Trophoblast cell (in vitro differentiated cells and primary cell): ENCODE results near the gene CYB561.

Source experiments
- DNase-seq, 2 donors: peaks; one replicate each; pipeline ENCODE4 v3.0.0-alpha.2; 2016
- H2AFZ ChIP-seq: 2 replicates; pipeline ENCODE4 v1.6.1; 2013; ENCODE audit warnings: low read length, moderate library complexity, mild to moderate bottlenecking; ENCODE audit not compliant: insufficient read depth, poor library complexity
- H2AK5ac ChIP-seq: 2 replicates; pipeline ENCODE4 v1.6.1; 2013; ENCODE audit warnings: mild to moderate bottlenecking, low read length
- H2BK120ac ChIP-seq: 2 replicates; pipeline ENCODE4 v1.6.1; 2013; ENCODE audit warnings: low read length, mild to moderate bottlenecking, moderate library complexity; ENCODE audit not compliant: insufficient read depth, poor library complexity
- H2BK12ac ChIP-seq: 2 replicates; pipeline ENCODE4 v1.6.1; 2013; ENCODE audit warnings: mild to moderate bottlenecking, low read length, moderate library complexity
- H2BK5ac ChIP-seq: 2 replicates; pipeline ENCODE4 v1.6.1; 2013; ENCODE audit warnings: low read length, low read depth, moderate library complexity, mild to moderate bottlenecking; ENCODE audit not compliant: poor library complexity
- H3K14ac ChIP-seq: 2 replicates; pipeline ENCODE4 v1.6.1; 2013; ENCODE audit warnings: mild to moderate bottlenecking, low read length
- H3K18ac ChIP-seq: 2 replicates; pipeline ENCODE4 v1.6.1; 2013; ENCODE audit warnings: mild to moderate bottlenecking, low read length
- H3K23ac ChIP-seq: 2 replicates; pipeline ENCODE4 v1.6.1; 2013; ENCODE audit warnings: low read length
- H3K27ac ChIP-seq: 2 replicates; pipeline ENCODE4 v1.5.1; 2013; ENCODE audit warnings: low read depth, mild to moderate bottlenecking, inconsistent platforms, low read length, moderate library complexity
- H3K27me3 ChIP-seq: 2 replicates; pipeline ENCODE4 v1.6.1; 2013; ENCODE audit warnings: inconsistent platforms, mild to moderate bottlenecking, low read length, moderate library complexity; ENCODE audit not compliant: insufficient read depth
- H3K36me3 ChIP-seq, 2 experiments: 1 replicate in 1 of 2; 2 replicates in 1 of 2; pipeline ENCODE4 v1.6.1; 2013; ENCODE audit warnings: low read length in 2 of 2, mild to moderate bottlenecking in 2 of 2, moderate library complexity in 1 of 2; ENCODE audit not compliant: insufficient read depth in 2 of 2, control insufficient read depth in 1 of 2
- H3K4ac ChIP-seq: 2 replicates; pipeline ENCODE4 v1.6.1; 2013; ENCODE audit warnings: low read depth, mild to moderate bottlenecking, low read length, moderate library complexity
- H3K4me1 ChIP-seq, 2 experiments: 1 replicate in 1 of 2; 2 replicates in 1 of 2; pipeline ENCODE4 v1.6.1; 2013; ENCODE audit warnings: low read length in 2 of 2, mild to moderate bottlenecking in 2 of 2, moderate library complexity in 1 of 2; ENCODE audit not compliant: insufficient read depth in 2 of 2, control insufficient read depth in 1 of 2
- H3K4me2 ChIP-seq: 2 replicates; pipeline ENCODE4 v1.6.1; 2013; ENCODE audit warnings: inconsistent platforms, mild to moderate bottlenecking, low read length, moderate library complexity
- H3K4me3 ChIP-seq: 2 replicates; pipeline ENCODE4 v1.5.1; 2013; ENCODE audit warnings: mild to moderate bottlenecking, low read depth, low read length, inconsistent platforms
- H3K79me1 ChIP-seq: one replicate; pipeline ENCODE4 v1.6.1; 2013; ENCODE audit warnings: low read length
- H3K79me2 ChIP-seq: 2 replicates; pipeline ENCODE4 v1.6.1; 2013; ENCODE audit warnings: low read length, mild to moderate bottlenecking; ENCODE audit not compliant: control insufficient read depth, insufficient read depth, poor library complexity
- H3K9ac ChIP-seq: 2 replicates; pipeline ENCODE4 v1.6.1; 2013; ENCODE audit warnings: mild to moderate bottlenecking, low read length
- H3K9me3 ChIP-seq: 2 replicates; pipeline ENCODE4 v1.6.1; 2013; ENCODE audit warnings: low read depth, mild to moderate bottlenecking, control low read depth, inconsistent platforms, low read length; ENCODE audit not compliant: insufficient read depth
- H4K12ac ChIP-seq: 2 replicates; pipeline ENCODE4 v1.6.1; 2013; ENCODE audit warnings: low read depth, mild to moderate bottlenecking, low read length, moderate library complexity
- H4K8ac ChIP-seq: 2 replicates; pipeline ENCODE4 v1.6.1; 2013; ENCODE audit warnings: low read depth, mild to moderate bottlenecking, low read length, moderate library complexity
- H4K91ac ChIP-seq: one replicate; pipeline ENCODE4 v1.6.1; 2013; ENCODE audit warnings: low read depth, mild to moderate bottlenecking, low read length, moderate library complexity
- WGBS: extraction: QIAGEN DNeasy Blood & Tissue Kit; methylation state at CpG from one replicate; pipeline ENCODE4 v1.1.7; 2013; ENCODE audit warnings: missing lambda C conversion rate; ENCODE audit not compliant: insufficient read length, insufficient coverage; ENCODE audit errors: extremely low coverage; 5-methylcytosine and 5-hydroxymethylcytosine counted together

Gene CYB561

DNA sequence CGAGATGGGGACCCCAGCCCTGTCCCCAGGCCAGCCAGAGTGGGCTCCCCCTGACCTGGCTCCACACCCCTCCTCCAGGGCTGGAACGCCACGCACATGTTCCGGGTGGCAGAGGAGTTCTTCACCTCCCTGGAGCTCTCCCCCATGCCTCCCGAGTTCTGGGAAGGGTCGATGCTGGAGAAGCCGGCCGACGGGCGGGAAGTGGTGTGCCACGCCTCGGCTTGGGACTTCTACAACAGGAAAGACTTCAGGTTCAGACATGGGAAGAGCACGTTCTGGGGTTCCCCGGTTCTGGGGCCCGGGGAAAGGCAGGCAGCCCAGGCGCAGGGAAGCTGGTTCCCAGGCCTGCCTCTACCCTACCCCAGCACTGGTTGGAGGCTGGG is 35.4 kb upstream of the CYB561 start:
- DNase-seq = no peak
- H3K9me3 ChIP-seq = no peaks in the 10 kb centered on the region
- H2AK5ac ChIP-seq = no peak overlapping the region
- H3K4me3 ChIP-seq = no peak overlapping the region
- H3K79me1 ChIP-seq = no peaks in the 10 kb centered on the region
- no peak overlapping the region for H4K8ac ChIP-seq
- no peaks in the 10 kb centered on the region for H3K79me2 ChIP-seq
- no peak overlapping the region for H3K9ac ChIP-seq
- no peak overlapping the region for H3K23ac ChIP-seq
- H3K4me1 ChIP-seq = peaks cover 6% of the 10 kb centered on the region in 2 experiments
- H2BK5ac ChIP-seq = no peak overlapping the region
- no peak overlapping the region for H2BK12ac ChIP-seq
- no CpG with 5 or more reads among the region's 16 CpGs for WGBS
- no peak overlapping the region for H4K91ac ChIP-seq
- peaks cover 4% of the 10 kb centered on the region for H3K27me3 ChIP-seq
- H4K12ac ChIP-seq = no peak overlapping the region
- H3K4me2 ChIP-seq = no peak overlapping the region
- no peak overlapping the region for H3K27ac ChIP-seq
- H2AFZ ChIP-seq = no peak overlapping the region
- no peak overlapping the region for H2BK120ac ChIP-seq
- no peaks in the 10 kb centered on the region for H3K36me3 ChIP-seq
- no peak overlapping the region for H3K14ac ChIP-seq
- no peak overlapping the region for H3K18ac ChIP-seq
- no peak overlapping the region for H3K4ac ChIP-seq

GRCh38 chr17:63480826-63481487 is 34.9 kb upstream of the CYB561 start:
- Histone ChIP-seq H2BK12ac (no peak overlapping the region), H3K4ac (no peak overlapping the region), H4K12ac (no peak overlapping the region), H3K27me3 (peaks cover 4% of the 10 kb centered on the region), H4K8ac (no peak overlapping the region), H3K4me1 (peaks cover 6% of the 10 kb centered on the region in 2 experiments), H4K91ac (no peak overlapping the region), H3K23ac (no peak overlapping the region), H2BK5ac (no peak overlapping the region), H3K36me3 (no peaks in the 10 kb centered on the region), H3K18ac (no peak overlapping the region), H3K9ac (no peak overlapping the region), H3K79me1 (no peaks in the 10 kb centered on the region), H2AK5ac (no peak overlapping the region), H3K79me2 (no peaks in the 10 kb centered on the region), H2AFZ (no peak overlapping the region), H3K4me3 (no peak overlapping the region), H3K9me3 (no peaks in the 10 kb centered on the region), H3K27ac (no peak overlapping the region), H3K4me2 (no peak overlapping the region), H2BK120ac (no peak overlapping the region), H3K14ac (no peak overlapping the region)
- no CpG with 5 or more reads among the region's 11 CpGs for WGBS
- DNase-seq = no peak

DNA sequence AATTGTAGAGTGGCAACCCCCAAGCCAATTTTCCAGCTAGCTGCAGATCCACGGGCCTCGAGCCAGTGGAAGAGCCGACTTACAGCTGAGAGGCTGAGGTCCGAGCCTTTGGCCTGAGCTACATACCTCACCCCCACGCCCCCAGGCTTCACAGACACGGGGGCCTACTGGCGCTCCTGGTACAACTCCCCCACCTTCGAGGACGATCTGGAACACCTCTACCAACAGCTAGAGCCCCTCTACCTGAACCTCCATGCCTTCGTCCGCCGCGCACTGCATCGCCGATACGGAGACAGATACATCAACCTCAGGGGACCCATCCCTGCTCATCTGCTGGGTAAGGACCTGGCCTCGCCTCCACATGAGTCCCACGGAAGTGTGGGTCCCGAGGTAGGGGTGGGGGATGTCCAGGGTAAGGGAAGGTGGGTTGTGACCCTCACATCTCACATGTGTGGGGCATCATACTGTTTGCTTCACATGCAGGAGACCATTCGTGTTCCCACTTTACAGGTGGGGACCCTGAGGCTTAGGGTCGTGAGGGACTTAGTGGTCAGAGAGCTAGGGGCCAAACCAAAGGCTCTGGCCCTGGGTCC is 34.2 kb upstream of the CYB561 start:
- no peak overlapping the region for H3K4me2 ChIP-seq
- DNase-seq = no peak
- no peak overlapping the region for H3K27ac ChIP-seq
- no CpG with 5 or more reads among the region's 21 CpGs for WGBS
- H2AK5ac ChIP-seq = no peak overlapping the region
- no peak overlapping the region for H3K4ac ChIP-seq
- no peak overlapping the region for H2BK120ac ChIP-seq
- no peaks in the 10 kb centered on the region for H3K79me1 ChIP-seq
- H3K9ac ChIP-seq = no peak overlapping the region
- H3K9me3 ChIP-seq = peaks cover 4% of the 10 kb centered on the region
- H2BK5ac ChIP-seq = no peak overlapping the region
- H4K8ac ChIP-seq = no peak overlapping the region
- H3K18ac ChIP-seq = no peak overlapping the region
- no peak overlapping the region for H3K4me3 ChIP-seq
- peaks cover 4% of the 10 kb centered on the region for H3K27me3 ChIP-seq
- no peak overlapping the region for H4K91ac ChIP-seq
- H3K79me2 ChIP-seq = no peaks in the 10 kb centered on the region
- no peak overlapping the region for H2BK12ac ChIP-seq
- H3K4me1 ChIP-seq = peaks cover 6 to 8% of the 10 kb centered on the region in 2 experiments
- H3K14ac ChIP-seq = no peak overlapping the region
- H3K36me3 ChIP-seq = no peaks in the 10 kb centered on the region
- H2AFZ ChIP-seq = no peak overlapping the region
- no peak overlapping the region for H4K12ac ChIP-seq
- no peak overlapping the region for H3K23ac ChIP-seq

DNA sequence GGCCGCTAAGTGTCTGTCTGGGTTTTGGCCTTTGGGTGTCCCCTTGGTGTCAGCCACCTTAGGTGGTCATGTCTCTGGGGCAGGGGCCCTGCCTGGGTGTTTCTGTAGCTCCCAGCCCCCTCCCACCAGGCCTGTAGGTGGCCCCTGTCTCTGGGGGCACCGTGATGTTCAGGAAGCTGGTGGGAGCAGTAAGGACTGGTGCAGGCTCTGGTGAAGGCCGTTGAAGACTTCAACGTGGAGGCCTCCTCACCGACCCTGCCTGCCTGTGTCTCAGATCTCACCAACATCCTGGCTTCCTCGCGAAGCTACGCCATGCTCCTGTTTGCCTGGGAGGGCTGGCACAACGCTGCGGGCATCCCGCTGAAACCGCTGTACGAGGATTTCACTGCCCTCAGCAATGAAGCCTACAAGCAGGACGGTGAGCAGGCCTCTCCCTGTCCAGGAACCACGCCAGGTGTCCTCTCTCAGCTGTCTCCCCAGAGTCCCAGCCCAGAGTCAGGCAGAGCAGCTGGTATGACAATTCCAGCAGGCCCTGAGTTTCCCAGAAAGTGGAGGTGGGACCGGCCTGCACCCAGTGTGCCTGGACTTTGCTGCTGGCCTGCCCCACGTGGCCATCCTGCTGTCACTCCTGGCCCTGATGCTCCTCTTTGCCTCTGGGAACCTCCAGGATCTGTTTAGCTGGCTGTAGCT is 33.5 kb upstream of the CYB561 start:
- Histone ChIP-seq H2BK120ac (no peak overlapping the region), H3K4ac (no peak overlapping the region), H4K12ac (no peak overlapping the region), H3K27ac (no peak overlapping the region), H3K79me1 (no peaks in the 10 kb centered on the region), H3K36me3 (no peaks in the 10 kb centered on the region), H3K9me3 (peaks cover 4% of the 10 kb centered on the region), H2AFZ (no peak overlapping the region), H2BK12ac (no peak overlapping the region), H4K91ac (no peak overlapping the region), H3K4me3 (no peak overlapping the region), H2BK5ac (no peak overlapping the region), H3K79me2 (no peaks in the 10 kb centered on the region), H4K8ac (no peak overlapping the region), H3K14ac (no peak overlapping the region), H3K27me3 (peaks cover 4% of the 10 kb centered on the region), H2AK5ac (no peak overlapping the region), H3K4me2 (no peak overlapping the region), H3K18ac (no peak overlapping the region), H3K4me1 (peaks cover 6 to 8% of the 10 kb centered on the region in 2 experiments), H3K9ac (no peak overlapping the region), H3K23ac (no peak overlapping the region)
- no peak for DNase-seq
- WGBS = no CpG with 5 or more reads among the region's 17 CpGs
